HG03442 (cell line): Measurements from ENCODE around the gene INAFM2.
A peak's percentile ranks its signal among the peaks of the same experiment; 100 is the strongest.

Experiments used
- ATAC-seq: cut with Tn5 transposase; IDR thresholded peaks from one replicate; pipeline ENCODE4 v1.9.1; 2021; ENCODE audit warnings: mild to moderate bottlenecking, moderate library complexity; ENCODE audit not compliant: unreplicated experiment

INAFM2 gene

GRCh38 chr15:40342416-40343320 lies 19.2 kb downstream of the INAFM2 start:
- no peak for ATAC-seq

GRCh38 chr15:40343512-40343911 lies 20.0 kb downstream of the INAFM2 start:
- ATAC-seq, result no peak

DNA sequence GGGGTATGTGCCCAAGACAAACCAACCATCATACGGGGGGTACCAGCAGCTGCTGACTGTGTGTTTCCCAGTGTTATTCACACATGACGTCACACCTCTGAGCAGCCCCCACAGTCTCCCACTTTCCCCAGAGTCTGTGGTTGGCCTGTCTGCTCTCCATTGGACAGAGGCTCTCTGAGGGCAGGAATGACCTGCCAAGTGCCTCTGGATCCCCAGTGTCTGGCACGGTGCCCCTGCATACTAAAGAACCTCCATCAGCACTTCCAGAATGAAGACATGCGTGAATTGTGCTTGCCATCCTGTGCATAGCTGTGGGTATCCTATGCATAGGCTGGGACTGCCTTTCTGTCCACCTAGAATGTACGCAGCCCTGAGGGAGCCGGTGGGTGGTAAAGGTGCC lies 20.7 kb downstream of the INAFM2 start:
- ATAC-seq, result no peak

DNA sequence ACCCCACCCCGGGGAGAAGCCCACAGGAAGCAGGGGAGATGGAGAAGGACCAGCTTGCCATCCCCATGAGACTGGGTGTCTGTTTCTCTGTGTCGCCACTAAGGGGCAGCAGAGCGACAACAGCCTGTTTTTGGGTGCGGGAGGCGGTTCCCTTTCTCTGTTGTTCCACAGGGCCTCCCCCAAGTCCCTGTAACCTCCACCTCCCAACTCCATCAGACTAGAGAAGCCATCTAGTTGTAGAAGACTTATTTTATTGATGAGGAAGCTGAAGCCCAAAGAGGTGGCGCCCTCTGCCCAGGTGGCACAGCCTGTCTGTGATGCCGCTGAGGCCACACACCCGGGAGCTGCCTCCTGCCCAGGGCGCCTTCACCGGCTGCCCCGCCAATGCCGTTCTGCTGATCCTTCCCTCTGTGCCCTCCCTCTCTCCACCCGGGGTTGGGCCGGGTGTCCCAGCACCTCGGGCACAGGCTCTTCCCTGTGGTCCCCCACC lies 21.2 kb downstream of the INAFM2 start:
- no peak for ATAC-seq

- no peak for ATAC-seq
Observed at GRCh38 chr15:40345225-40345866, 21.9 kb downstream of the INAFM2 start.

DNA sequence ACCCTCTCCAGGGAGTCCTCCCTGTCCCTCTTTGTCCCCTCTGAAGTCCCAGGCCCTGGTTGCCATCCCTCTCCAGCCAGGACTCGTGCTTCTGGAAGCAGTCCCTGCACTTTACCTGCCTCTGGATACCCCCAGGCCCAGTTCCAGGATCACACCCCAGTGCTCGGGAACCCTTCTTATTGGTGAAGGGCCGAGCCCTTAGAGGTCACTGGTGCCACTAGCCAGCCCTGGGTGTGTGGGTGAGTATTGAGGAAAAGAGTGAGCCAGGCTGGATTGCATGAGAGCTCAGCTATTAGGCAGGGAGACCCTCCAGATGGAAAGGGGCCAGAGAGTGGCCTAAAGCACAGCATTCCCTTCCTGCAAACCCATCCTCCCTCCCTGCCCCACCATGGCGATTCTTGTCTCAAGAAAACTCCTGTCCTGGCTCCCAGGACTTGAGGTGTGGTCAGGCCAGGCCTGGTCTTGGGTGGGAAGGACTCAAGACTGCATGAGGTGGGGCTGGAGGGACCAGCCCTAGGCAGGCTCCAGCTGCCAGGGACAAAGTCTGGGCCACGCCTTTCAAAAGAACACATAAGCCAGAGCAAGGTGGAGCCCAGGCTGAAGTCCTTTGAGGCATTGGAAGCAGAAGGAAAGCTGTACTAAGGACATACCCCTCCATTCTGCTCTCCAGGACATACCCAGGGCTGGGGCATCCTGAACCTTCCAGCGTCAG lies 22.5 kb downstream of the INAFM2 start:
- ATAC-seq, result no peak

DNA sequence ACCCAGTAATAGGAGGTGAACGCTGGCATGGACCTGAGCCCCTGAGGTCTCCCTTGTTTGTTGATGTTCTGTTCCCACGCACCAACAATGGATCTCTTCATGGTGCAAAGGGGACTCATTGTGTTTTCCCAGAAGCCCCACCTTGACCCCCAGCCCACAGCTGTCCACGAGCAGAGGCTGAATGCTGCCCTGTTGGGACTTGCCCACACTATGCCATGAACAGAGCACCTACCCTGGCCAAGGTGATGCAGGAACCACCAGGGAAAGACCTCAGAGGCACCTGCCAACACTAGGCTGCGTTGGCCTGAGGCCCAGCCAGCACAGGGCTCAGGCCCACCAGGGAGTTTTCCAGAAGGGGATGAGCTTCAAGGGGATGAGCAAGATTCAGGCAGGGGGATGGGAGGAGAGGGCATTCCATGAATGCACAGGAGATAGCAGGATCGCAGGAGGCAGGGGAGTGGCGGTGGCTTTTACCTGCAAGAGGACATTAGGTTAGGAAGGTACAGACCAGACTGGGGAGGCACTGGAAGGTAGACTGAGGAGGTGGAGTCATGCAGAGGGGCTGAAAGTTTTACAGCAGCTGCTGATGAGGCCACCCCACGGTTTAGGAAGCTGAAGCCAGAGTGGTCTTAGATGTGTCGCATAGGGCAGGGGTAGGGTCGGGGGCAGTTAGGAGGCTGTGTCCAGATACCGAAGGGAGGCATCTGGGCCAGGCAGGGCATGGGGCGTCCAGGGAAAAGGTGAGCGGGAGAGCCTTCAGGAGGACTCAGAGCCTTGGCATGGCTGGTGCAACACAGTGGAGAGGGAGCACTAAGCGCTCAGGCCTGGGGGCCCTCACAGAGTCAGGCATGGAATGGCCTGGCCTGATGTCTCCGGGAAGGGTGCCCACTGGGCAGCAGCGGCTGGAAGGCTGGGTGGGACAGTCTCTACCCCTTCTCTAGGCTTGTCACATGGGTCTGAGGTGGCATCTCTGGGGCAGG lies 23.4 kb downstream of the INAFM2 start:
- ATAC-seq, result no peak

GRCh38 chr15:40347559-40348473 lies 24.3 kb downstream of the INAFM2 start:
- ATAC-seq, result no peak

DNA sequence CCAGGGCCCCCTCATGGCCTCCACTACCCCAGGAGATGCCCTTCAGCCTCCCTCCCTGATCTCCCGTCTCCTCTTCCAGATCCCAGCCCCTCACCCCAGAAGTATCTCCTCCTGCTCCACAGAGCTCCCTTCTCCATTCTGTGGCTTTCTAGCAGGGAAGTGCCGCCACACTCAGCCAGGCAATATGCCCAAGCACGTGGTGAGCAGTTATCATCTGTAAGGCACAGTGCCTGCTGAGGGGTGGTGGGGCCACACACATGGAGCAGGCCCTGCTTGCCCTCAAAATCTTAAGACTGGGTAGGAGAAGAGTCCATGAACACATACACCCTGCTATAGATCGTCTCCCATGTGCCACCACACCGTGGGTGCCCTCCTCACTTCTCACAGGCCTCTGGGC lies 25.0 kb downstream of the INAFM2 start:
- no peak for ATAC-seq

- ATAC-seq, result no peak
Observed at GRCh38 chr15:40349163-40349562, 25.7 kb downstream of the INAFM2 start.

GRCh38 chr15:40352281-40352901 lies 28.9 kb downstream of the INAFM2 start:
- ATAC-seq, result no peak

- ATAC-seq, result no peak
Observed at GRCh38 chr15:40353697-40354096, 30.2 kb downstream of the INAFM2 start.

DNA sequence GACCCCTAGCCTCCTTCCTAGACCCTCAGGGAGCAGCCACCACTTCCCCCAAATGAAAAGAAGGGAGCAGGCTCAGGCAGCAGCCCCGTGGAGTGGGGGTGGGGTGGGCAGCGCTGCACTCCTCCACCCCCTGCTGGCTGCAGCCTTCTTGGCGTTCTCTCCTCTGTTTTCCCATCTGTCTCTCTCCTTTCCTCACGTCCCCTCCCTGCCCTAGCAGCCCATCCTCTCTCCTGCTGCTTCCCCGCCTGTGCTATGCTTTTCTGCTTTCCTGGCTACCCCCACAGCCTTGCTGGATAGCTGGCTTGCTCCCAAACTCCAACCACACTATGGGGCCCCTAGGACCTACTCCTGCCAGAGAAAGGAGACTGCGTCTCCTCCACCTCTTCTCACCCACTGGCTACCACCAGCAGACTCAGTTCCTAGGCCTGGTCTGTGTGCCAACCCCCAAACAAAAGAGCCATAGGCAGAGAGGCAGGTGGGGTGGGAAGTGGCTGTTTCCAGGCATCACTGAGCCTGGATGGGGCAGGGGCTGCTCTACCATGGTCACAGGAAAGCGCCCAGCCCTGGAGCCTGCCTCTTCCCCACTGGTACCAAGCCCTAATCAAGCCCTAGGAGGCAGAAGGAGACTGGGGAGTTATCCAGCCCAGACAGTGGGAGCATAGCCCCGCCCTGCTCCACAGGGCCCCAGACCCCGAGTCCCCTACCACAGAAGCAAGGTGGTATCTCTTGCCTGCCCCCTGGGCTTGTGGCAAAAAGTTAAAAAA lies 31.1 kb downstream of the INAFM2 start:
- ATAC-seq, result no peak

- ATAC-seq, result no peak
Observed at GRCh38 chr15:40355976-40356585, 32.6 kb downstream of the INAFM2 start.

DNA sequence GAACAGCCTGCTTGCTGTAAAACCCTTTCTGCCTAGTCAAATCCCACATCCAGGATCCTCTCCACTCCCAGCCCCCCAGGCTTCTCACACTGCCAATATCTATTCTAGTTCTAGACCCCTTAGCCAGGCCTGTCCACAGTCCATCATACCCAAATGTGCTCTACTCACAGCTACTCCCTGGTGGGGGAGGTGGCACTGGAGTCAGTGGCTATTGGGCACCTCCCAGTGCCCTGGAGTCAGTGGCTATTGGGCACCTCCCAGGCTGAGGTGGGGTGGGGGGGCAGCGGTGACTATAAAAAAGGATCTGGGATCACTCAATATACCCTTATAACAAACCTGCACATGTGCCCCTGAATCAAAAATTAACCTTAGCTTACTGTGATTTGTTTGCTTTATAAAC lies 33.8 kb downstream of the INAFM2 start:
- no peak for ATAC-seq

DNA sequence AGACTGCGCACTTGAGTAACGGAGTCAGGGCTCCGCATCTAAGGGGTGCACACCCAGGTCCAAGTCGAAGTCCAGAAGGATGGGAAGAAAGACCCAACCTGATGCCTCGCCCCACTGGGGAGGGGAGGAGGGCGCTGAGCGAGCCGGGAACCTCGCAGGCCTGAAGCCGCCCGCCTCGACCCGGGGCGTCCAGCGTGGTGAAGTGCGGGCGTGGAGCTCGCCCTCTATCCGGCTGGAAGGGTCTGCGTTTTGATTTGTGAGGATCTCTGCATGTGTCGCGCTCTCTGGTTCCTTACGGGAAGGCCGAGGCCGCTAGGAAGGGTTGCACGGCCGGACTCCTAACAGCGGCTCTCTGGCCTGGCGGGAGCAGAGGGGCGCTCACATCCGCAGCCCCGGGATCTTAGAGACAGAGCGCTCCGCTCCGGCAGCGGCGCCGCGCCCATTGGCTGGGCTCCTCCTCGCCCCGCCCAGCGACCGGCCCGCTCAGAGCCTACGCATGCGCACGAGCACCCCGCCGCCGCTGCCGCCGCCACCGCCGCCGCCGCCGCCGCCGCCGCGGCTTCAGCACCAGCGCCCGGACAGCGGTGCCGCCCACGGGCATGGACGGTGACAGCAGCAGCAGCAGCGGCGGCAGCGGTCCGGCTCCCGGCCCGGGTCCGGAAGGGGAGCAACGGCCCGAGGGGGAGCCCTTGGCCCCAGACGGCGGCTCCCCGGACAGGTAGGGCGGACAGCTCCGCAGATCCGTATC lies 34.4 kb downstream of the INAFM2 start, which contains the start of gene DISP2:
TSS of gene DISP2 (plus strand) at position 497 of the 748 bp plus-strand sequence. CDS start at position 600, 103 bp downstream.
- ATAC-seq, result peak; percentile 78
